Fibroblast of the aortic adventitia (primary cell): Measurements from ENCODE around the gene AMPH. TPM values are rescaled to one million over a fixed set of nuclear protein-coding genes. Genes with fewer than 3 reads are reported as not detected.

ENCODE experiments used
- DNase-seq: peaks from one replicate; pipeline ENCODE4 v3.0.0-alpha.2; 2010; ENCODE audit warnings: low read depth
- H3K4me3 ChIP-seq: 2 replicates; pipeline ENCODE4 v1.5.1; 2011; ENCODE audit warnings: low read depth, mild to moderate bottlenecking, control low read depth, low read length, moderate library complexity
- CTCF ChIP-seq: IDR thresholded peaks from 2 replicates; pipeline ENCODE4 v1.5.1; 2011; ENCODE audit warnings: mild to moderate bottlenecking, low read length, control low read depth, inconsistent platforms; ENCODE audit not compliant: insufficient read depth
- total RNA-seq: library from RNA; depleted of rRNA; stranded (reverse); fragments of >200 nt; gene quantifications from 2 replicates; pipeline ENCODE4 v1.2.3, GENCODE V29; 2012; ENCODE audit warnings: low replicate concordance

Gene AMPH
- total RNA-seq, 1 donor, result 2.4 TPM

- H3K4me3 ChIP-seq, result no peak overlapping the region
- no peak for TF ChIP-seq CTCF
- DNase-seq, result no peak
Observed at GRCh38 chr7:38545977-38546376, 85.2 kb downstream of the AMPH start.

GRCh38 chr7:38542156-38542555, 89.0 kb downstream of the AMPH start:
- no peak for DNase-seq
- H3K4me3 ChIP-seq, result no peak overlapping the region
- no peak for TF ChIP-seq CTCF

GRCh38 chr7:38541440-38541839, 89.7 kb downstream of the AMPH start:
- no peak for DNase-seq
- TF ChIP-seq CTCF, result no peak
- no peak overlapping the region for H3K4me3 ChIP-seq

- no peak for TF ChIP-seq CTCF
- no peak overlapping the region for H3K4me3 ChIP-seq
- no peak for DNase-seq
Observed at GRCh38 chr7:38539477-38540081, 91.6 kb downstream of the AMPH start.

- no peak for TF ChIP-seq CTCF
- DNase-seq, result no peak
- H3K4me3 ChIP-seq, result no peak overlapping the region
Observed at GRCh38 chr7:38535073-38535472, 96.1 kb downstream of the AMPH start.

GRCh38 chr7:38525857-38526256, 105.3 kb downstream of the AMPH start:
- DNase-seq, result no peak
- TF ChIP-seq CTCF, result no peak

GRCh38 chr7:38524786-38525185, 106.4 kb downstream of the AMPH start:
- no peak overlapping the region for H3K4me3 ChIP-seq
- DNase-seq, result no peak
- TF ChIP-seq CTCF, result no peak

More at GRCh38 chr7:38525857-38526256, 105.3 kb downstream of the AMPH start:
- H3K4me3 ChIP-seq, result no peak overlapping the region
